ENCODE measurements around the gene LUC7L. TPM values are rescaled to one million over a fixed set of nuclear protein-coding genes. Genes with fewer than 3 reads are reported as not detected.

The LUC7L gene
- total and polyA plus RNA-seq, 2 of the 8 experiments (the other 6 are each of a cell fraction or from before 2014, with no cell fraction given), result 49.7 to 129 TPM

GRCh38 chr16:273547-274421 lies 44.5 kb upstream of the LUC7L start (continued):
- no peak for TF ChIP-seq CHD7 (IDR thresholded peaks at IDR 0.05; ENCODE audit: insufficient replicate concordance, low read length)
- TF ChIP-seq KDM1A (IDR thresholded peaks at IDR 0.05; ENCODE audit: borderline replicate concordance, low read length), result no peak
